ENCODE data around the gene PSMB5. TPM values are rescaled to one million over a fixed set of nuclear protein-coding genes. Genes with fewer than 3 reads are reported as not detected.

PSMB5 gene
- total and polyA plus RNA-seq, 2 of the 13 experiments (the other 11 are each of a cell fraction or from before 2014, with no cell fraction given): 705 to 871 TPM

DNA sequence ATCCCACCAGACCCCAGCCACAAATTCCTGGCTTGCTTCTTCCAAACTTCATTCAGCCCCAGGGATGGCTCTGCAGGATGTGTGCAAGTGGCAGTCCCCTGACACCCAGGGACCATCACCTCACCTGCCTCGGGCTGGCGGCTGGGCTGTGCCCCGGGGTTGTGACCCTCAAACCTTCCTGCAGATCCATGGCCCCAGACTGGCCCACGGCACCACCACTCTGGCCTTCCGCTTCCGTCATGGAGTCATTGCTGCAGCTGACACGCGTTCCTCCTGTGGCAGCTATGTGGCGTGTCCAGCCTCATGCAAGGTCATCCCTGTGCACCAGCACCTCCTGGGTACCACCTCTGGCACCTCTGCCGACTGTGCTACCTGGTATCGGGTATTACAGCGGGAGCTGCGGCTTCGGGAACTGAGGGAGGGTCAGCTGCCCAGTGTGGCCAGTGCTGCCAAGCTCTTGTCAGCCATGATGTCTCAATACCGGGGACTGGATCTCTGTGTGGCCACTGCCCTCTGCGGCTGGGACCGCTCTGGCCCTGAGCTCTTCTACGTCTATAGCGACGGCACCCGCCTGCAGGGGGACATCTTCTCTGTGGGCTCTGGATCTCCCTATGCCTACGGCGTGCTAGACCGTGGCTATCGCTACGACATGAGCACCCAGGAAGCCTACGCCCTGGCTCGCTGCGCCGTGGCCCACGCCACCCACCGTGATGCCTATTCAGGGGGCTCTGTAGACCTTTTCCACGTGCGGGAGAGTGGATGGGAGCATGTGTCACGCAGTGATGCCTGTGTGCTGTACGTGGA is 7.7 kb upstream of the PSMB5 start, which contains the start of gene PSMB11 (continued):
- TF ChIP-seq, protein P1, sequence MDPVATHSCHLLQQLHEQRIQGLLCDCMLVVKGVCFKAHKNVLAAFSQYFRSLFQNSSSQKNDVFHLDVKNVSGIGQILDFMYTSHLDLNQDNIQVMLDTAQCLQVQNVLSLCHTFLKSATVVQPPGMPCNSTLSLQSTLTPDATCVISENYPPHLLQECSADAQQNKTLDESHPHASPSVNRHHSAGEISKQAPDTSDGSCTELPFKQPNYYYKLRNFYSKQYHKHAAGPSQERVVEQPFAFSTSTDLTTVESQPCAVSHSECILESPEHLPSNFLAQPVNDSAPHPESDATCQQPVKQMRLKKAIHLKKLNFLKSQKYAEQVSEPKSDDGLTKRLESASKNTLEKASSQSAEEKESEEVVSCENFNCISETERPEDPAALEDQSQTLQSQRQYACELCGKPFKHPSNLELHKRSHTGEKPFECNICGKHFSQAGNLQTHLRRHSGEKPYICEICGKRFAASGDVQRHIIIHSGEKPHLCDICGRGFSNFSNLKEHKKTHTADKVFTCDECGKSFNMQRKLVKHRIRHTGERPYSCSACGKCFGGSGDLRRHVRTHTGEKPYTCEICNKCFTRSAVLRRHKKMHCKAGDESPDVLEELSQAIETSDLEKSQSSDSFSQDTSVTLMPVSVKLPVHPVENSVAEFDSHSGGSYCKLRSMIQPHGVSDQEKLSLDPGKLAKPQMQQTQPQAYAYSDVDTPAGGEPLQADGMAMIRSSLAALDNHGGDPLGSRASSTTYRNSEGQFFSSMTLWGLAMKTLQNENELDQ (CRISPR knock-in tag; IDR thresholded peaks at IDR 0.05; ENCODE audit: borderline replicate concordance): no peak
- TF ChIP-seq GABPB1 (CRISPR knock-in tag; IDR thresholded peaks at IDR 0.05): no peak
- TF ChIP-seq ZBTB38 (CRISPR knock-in tag; IDR thresholded peaks at IDR 0.05): peak; percentile 58; the same call in 1 of the 2 replicates
- no peak for TF ChIP-seq ZNF34 (CRISPR knock-in tag; IDR thresholded peaks at IDR 0.05; ENCODE audit: borderline replicate concordance)
- TF ChIP-seq ZNF331 (CRISPR knock-in tag; IDR thresholded peaks at IDR 0.05): no peak
- no peak for TF ChIP-seq CCDC6 (CRISPR knock-in tag; IDR thresholded peaks at IDR 0.05)
- 0 out of 2 replicates have a peak, but pooled peaks have one; percentile 38 for TF ChIP-seq ZZZ3 (CRISPR knock-in tag; IDR thresholded peaks at IDR 0.05; ENCODE audit: borderline replicate concordance)
- peak; percentile 61; the same call in 1 of the 2 replicates for TF ChIP-seq MTA1 (CRISPR knock-in tag; IDR thresholded peaks at IDR 0.05; ENCODE audit: borderline replicate concordance)
- TF ChIP-seq, protein P2, sequence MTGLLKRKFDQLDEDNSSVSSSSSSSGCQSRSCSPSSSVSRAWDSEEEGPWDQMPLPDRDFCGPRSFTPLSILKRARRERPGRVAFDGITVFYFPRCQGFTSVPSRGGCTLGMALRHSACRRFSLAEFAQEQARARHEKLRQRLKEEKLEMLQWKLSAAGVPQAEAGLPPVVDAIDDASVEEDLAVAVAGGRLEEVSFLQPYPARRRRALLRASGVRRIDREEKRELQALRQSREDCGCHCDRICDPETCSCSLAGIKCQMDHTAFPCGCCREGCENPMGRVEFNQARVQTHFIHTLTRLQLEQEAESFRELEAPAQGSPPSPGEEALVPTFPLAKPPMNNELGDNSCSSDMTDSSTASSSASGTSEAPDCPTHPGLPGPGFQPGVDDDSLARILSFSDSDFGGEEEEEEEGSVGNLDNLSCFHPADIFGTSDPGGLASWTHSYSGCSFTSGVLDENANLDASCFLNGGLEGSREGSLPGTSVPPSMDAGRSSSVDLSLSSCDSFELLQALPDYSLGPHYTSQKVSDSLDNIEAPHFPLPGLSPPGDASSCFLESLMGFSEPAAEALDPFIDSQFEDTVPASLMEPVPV (CRISPR knock-in tag; IDR thresholded peaks at IDR 0.05): peak; percentile 40; the same call in 1 of the 2 replicates
- no peak for TF ChIP-seq CAMTA2 (CRISPR knock-in tag; IDR thresholded peaks at IDR 0.05; ENCODE audit: borderline replicate concordance)
- TF ChIP-seq HNRNPLL (IDR thresholded peaks at IDR 0.05; ENCODE audit: low read depth, low read length, poor library complexity, severe bottlenecking): peak; percentile 32
- no peak for TF ChIP-seq ZNF564 (CRISPR knock-in tag; IDR thresholded peaks at IDR 0.05)
- no peak for TF ChIP-seq POLR2A (IDR thresholded peaks at IDR 0.05; ENCODE audit: insufficient read depth in 1 of 2, low read depth in 2 of 2, low read length in 2 of 2)
- TF ChIP-seq, protein P3, sequence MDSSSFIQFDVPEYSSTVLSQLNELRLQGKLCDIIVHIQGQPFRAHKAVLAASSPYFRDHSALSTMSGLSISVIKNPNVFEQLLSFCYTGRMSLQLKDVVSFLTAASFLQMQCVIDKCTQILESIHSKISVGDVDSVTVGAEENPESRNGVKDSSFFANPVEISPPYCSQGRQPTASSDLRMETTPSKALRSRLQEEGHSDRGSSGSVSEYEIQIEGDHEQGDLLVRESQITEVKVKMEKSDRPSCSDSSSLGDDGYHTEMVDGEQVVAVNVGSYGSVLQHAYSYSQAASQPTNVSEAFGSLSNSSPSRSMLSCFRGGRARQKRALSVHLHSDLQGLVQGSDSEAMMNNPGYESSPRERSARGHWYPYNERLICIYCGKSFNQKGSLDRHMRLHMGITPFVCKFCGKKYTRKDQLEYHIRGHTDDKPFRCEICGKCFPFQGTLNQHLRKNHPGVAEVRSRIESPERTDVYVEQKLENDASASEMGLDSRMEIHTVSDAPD (CRISPR knock-in tag; IDR thresholded peaks at IDR 0.05): no peak
- TF ChIP-seq, protein P4, sequence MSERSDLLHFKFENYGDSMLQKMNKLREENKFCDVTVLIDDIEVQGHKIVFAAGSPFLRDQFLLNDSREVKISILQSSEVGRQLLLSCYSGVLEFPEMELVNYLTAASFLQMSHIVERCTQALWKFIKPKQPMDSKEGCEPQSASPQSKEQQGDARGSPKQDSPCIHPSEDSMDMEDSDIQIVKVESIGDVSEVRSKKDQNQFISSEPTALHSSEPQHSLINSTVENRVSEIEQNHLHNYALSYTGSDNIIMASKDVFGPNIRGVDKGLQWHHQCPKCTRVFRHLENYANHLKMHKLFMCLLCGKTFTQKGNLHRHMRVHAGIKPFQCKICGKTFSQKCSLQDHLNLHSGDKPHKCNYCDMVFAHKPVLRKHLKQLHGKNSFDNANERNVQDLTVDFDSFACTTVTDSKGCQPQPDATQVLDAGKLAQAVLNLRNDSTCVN (CRISPR knock-in tag; IDR thresholded peaks at IDR 0.05; ENCODE audit: borderline replicate concordance): no peak
- TF ChIP-seq KDM1A (CRISPR knock-in tag; IDR thresholded peaks at IDR 0.05): no peak
- no peak for TF ChIP-seq SMYD3 (CRISPR knock-in tag; IDR thresholded peaks at IDR 0.05)
- TF ChIP-seq, protein P5, sequence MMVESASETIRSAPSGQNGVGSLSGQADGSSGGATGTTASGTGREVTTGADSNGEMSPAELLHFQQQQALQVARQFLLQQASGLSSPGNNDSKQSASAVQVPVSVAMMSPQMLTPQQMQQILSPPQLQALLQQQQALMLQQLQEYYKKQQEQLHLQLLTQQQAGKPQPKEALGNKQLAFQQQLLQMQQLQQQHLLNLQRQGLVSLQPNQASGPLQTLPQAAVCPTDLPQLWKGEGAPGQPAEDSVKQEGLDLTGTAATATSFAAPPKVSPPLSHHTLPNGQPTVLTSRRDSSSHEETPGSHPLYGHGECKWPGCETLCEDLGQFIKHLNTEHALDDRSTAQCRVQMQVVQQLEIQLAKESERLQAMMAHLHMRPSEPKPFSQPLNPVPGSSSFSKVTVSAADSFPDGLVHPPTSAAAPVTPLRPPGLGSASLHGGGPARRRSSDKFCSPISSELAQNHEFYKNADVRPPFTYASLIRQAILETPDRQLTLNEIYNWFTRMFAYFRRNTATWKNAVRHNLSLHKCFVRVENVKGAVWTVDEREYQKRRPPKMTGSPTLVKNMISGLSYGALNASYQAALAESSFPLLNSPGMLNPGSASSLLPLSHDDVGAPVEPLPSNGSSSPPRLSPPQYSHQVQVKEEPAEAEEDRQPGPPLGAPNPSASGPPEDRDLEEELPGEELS (CRISPR knock-in tag; IDR thresholded peaks at IDR 0.05): no peak
- TF ChIP-seq RFX5 (IDR thresholded peaks at IDR 0.05; ENCODE audit: low read depth, low read length): no peak
- TF ChIP-seq AGO2 (optimal IDR thresholded peaks at IDR 0.05; ENCODE audit: low read depth, low read length): no peak
- TF ChIP-seq ZNF333 (CRISPR knock-in tag; IDR thresholded peaks at IDR 0.05; ENCODE audit: borderline replicate concordance): peak; percentile 26; the same call in 1 of the 2 replicates
